Astrocyte (in vitro differentiated cells and primary cell): ENCODE measurements around the gene ADSS1. TPM values are rescaled to one million over a fixed set of nuclear protein-coding genes. Genes with fewer than 3 reads are reported as not detected.
A peak's percentile ranks its signal among the peaks of the same experiment; 100 is the strongest.

Experiments
- DNase-seq: peaks from one replicate; pipeline ENCODE4 v3.0.0-alpha.2; 2010; ENCODE audit warnings: low read depth
- FAIRE-seq: peaks from 2 replicates; lab custom pipeline; 2011; peaks lifted over from hg19 to GRCh38; lab: Jason Lieb, UNC
- H2AFZ ChIP-seq: 2 replicates; pipeline ENCODE4 v1.6.0; 2012; ENCODE audit warnings: low read depth, low read length, inconsistent platforms
- H3K27ac ChIP-seq: 2 replicates; pipeline ENCODE4 v1.5.1; 2011; ENCODE audit warnings: low read depth, low read length, inconsistent platforms
- H3K27me3 ChIP-seq: 2 replicates; pipeline ENCODE4 v1.6.0; 2011; ENCODE audit warnings: low read length, inconsistent platforms; ENCODE audit not compliant: insufficient read depth
- H3K36me3 ChIP-seq: 2 replicates; pipeline ENCODE4 v1.5.1; 2011; ENCODE audit warnings: low read length, inconsistent platforms; ENCODE audit not compliant: insufficient read depth
- H3K4me1 ChIP-seq: 2 replicates; pipeline ENCODE4 v1.5.1; 2011; ENCODE audit warnings: low read length, inconsistent platforms; ENCODE audit not compliant: insufficient read depth
- H3K4me2 ChIP-seq: 2 replicates; pipeline ENCODE4 v1.6.0; 2012; ENCODE audit warnings: low read length, inconsistent platforms
- H3K4me3 ChIP-seq: 2 replicates; pipeline ENCODE4 v1.5.1; 2011; ENCODE audit warnings: low read depth, mild to moderate bottlenecking, low read length, inconsistent platforms; ENCODE audit not compliant: insufficient read depth
- H3K79me2 ChIP-seq: 2 replicates; pipeline ENCODE4 v1.6.0; 2012; ENCODE audit warnings: mild to moderate bottlenecking, low read length, inconsistent platforms; ENCODE audit not compliant: insufficient read depth
- H3K9ac ChIP-seq: 2 replicates; pipeline ENCODE4 v1.6.0; 2012; ENCODE audit warnings: mild to moderate bottlenecking, low read length, inconsistent platforms
- H3K9me3 ChIP-seq: 2 replicates; pipeline ENCODE4 v1.5.1; 2012; ENCODE audit warnings: low read depth, mild to moderate bottlenecking, low read length, inconsistent platforms; ENCODE audit not compliant: insufficient read depth
- H4K20me1 ChIP-seq: 2 replicates; pipeline ENCODE4 v1.6.0; 2012; ENCODE audit warnings: low read length, inconsistent platforms; ENCODE audit not compliant: insufficient read depth
- H3K27ac Mint-ChIP-seq: one replicate; pipeline ENCODE4 v1.8.0; 2021; ENCODE audit warnings: mild to moderate bottlenecking, mixed read lengths; ENCODE audit not compliant: unreplicated experiment
- H3K27me3 Mint-ChIP-seq: one replicate; pipeline ENCODE4 v1.8.0; 2021; ENCODE audit warnings: low read depth, mixed read lengths; ENCODE audit not compliant: unreplicated experiment
- H3K36me3 Mint-ChIP-seq: one replicate; pipeline ENCODE4 v1.8.0; 2021; ENCODE audit warnings: low read depth, mixed read lengths; ENCODE audit not compliant: unreplicated experiment
- H3K4me1 Mint-ChIP-seq: one replicate; pipeline ENCODE4 v1.8.0; 2021; ENCODE audit warnings: low read depth, mixed read lengths; ENCODE audit not compliant: unreplicated experiment
- H3K4me3 Mint-ChIP-seq: one replicate; pipeline ENCODE4 v1.8.0; 2021; ENCODE audit warnings: mild to moderate bottlenecking, moderate library complexity, mixed read lengths; ENCODE audit not compliant: unreplicated experiment
- H3K9me3 Mint-ChIP-seq: one replicate; pipeline ENCODE4 v1.8.0; 2021; ENCODE audit warnings: mild to moderate bottlenecking, mixed read lengths; ENCODE audit not compliant: unreplicated experiment
- EZH2 ChIP-seq: IDR thresholded peaks from 2 replicates; pipeline ENCODE4 v1.6.1; 2012; ENCODE audit warnings: mild to moderate bottlenecking, low read length, inconsistent platforms; ENCODE audit not compliant: insufficient read depth
- total RNA-seq: library from RNA; stranded (reverse); gene quantifications from 2 replicates; pipeline ENCODE4 v1.2.1, GENCODE V29; 2021
- TF ChIP-seq, protein P1 (sequence below): IDR thresholded peaks from 2 replicates; pipeline ENCODE4 v1.5.1; 2011; ENCODE audit warnings: low read depth, mild to moderate bottlenecking, inconsistent platforms, low read length, moderate library complexity; ENCODE audit not compliant: insufficient read depth

ADSS1 gene
- total RNA-seq, 1 donor from 2014 or later, result 4.4 TPM

- no peaks in the 10 kb centered on the region for H3K27me3 Mint-ChIP-seq
- Histone ChIP-seq H4K20me1 (peaks cover 67% of the 10 kb centered on the region), H2AFZ (no peak overlapping the region), H3K27ac (no peak overlapping the region), H3K9me3 (no peaks in the 10 kb centered on the region), H3K27me3 (peaks cover 2% of the 10 kb centered on the region), H3K36me3 (no peaks in the 10 kb centered on the region), H3K4me3 (peak overlapping the region; percentile 87), H3K9ac (peak overlapping the region; percentile 89), H3K4me2 (peak overlapping the region; percentile 98), H3K4me1 (peaks cover 17% of the 10 kb centered on the region), H3K79me2 (peaks cover 70% of the 10 kb centered on the region)
- H3K27ac Mint-ChIP-seq, result peak overlapping the region; percentile 18
- DNase-seq (no peak), FAIRE-seq (no peak)
- peaks cover 5% of the 10 kb centered on the region for H3K36me3 Mint-ChIP-seq
- H3K9me3 Mint-ChIP-seq, result no peaks in the 10 kb centered on the region
- H3K4me3 Mint-ChIP-seq, result peak overlapping the region; percentile 95
- peaks cover 17% of the 10 kb centered on the region for H3K4me1 Mint-ChIP-seq
- TF ChIP-seq, protein P1, sequence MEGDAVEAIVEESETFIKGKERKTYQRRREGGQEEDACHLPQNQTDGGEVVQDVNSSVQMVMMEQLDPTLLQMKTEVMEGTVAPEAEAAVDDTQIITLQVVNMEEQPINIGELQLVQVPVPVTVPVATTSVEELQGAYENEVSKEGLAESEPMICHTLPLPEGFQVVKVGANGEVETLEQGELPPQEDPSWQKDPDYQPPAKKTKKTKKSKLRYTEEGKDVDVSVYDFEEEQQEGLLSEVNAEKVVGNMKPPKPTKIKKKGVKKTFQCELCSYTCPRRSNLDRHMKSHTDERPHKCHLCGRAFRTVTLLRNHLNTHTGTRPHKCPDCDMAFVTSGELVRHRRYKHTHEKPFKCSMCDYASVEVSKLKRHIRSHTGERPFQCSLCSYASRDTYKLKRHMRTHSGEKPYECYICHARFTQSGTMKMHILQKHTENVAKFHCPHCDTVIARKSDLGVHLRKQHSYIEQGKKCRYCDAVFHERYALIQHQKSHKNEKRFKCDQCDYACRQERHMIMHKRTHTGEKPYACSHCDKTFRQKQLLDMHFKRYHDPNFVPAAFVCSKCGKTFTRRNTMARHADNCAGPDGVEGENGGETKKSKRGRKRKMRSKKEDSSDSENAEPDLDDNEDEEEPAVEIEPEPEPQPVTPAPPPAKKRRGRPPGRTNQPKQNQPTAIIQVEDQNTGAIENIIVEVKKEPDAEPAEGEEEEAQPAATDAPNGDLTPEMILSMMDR, result no peak
- no peak for TF ChIP-seq EZH2
These were observed 69.1 kb downstream of the ADSS1 start for GRCh38 chr14:104792945-104793702.

DNA sequence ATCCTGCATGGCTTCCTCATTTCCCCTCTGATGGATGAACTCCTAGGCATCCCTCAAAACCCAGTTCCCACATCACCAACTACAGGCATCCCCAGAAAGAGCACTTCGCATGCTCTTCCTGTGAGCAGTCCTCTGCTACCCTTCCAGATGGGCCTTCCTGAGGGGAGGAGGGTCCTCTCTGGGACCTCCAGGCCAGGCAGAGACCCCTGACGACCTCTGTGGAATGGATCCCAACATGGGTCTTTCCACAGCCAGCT is 69.6 kb downstream of the ADSS1 start:
- H3K27ac ChIP-seq, result no peak overlapping the region
- FAIRE-seq, result no peak
- peaks cover 17% of the 10 kb centered on the region for H3K4me1 ChIP-seq
- peak overlapping the region; percentile 89 for H3K9ac ChIP-seq
- H3K4me1 Mint-ChIP-seq, result peaks cover 17% of the 10 kb centered on the region
- peak overlapping the region; percentile 87 for H3K4me3 ChIP-seq
- peaks cover 3% of the 10 kb centered on the region for H3K27me3 ChIP-seq
- no peak overlapping the region for H3K27ac Mint-ChIP-seq
- H3K9me3 ChIP-seq, result no peaks in the 10 kb centered on the region
- peaks cover 5% of the 10 kb centered on the region for H3K36me3 Mint-ChIP-seq
- no peaks in the 10 kb centered on the region for H3K9me3 Mint-ChIP-seq
- H3K27me3 Mint-ChIP-seq, result no peaks in the 10 kb centered on the region
- H3K79me2 ChIP-seq, result peaks cover 65% of the 10 kb centered on the region
- no peak overlapping the region for H2AFZ ChIP-seq
- peak overlapping the region; percentile 98 for H3K4me2 ChIP-seq
- DNase-seq, result no peak
- peaks cover 62% of the 10 kb centered on the region for H4K20me1 ChIP-seq
- H3K36me3 ChIP-seq, result no peaks in the 10 kb centered on the region
- no peak for TF ChIP-seq EZH2
- TF ChIP-seq, protein P1, result no peak
- peak overlapping the region; percentile 95 for H3K4me3 Mint-ChIP-seq

GRCh38 chr14:104794099-104794498 is 70.1 kb downstream of the ADSS1 start:
- H3K36me3 ChIP-seq, result no peaks in the 10 kb centered on the region
- peaks cover 57% of the 10 kb centered on the region for H4K20me1 ChIP-seq
- peaks cover 3% of the 10 kb centered on the region for H3K27me3 ChIP-seq
- H3K9ac ChIP-seq, result peak overlapping the region; percentile 89
- no peaks in the 10 kb centered on the region for H3K9me3 ChIP-seq
- peaks cover 17% of the 10 kb centered on the region for H3K4me1 ChIP-seq
- Mint-ChIP-seq H3K4me3 (peak overlapping the region; percentile 95), H3K36me3 (peaks cover 5% of the 10 kb centered on the region), H3K27ac (peak overlapping the region; percentile 85), H3K9me3 (no peaks in the 10 kb centered on the region), H3K4me1 (peaks cover 19% of the 10 kb centered on the region), H3K27me3 (no peaks in the 10 kb centered on the region)
- no peak for FAIRE-seq
- TF ChIP-seq, protein P1, result no peak
- no peak for TF ChIP-seq EZH2
- H2AFZ ChIP-seq, result no peak overlapping the region
- H3K4me3 ChIP-seq, result peak overlapping the region; percentile 87
- peaks cover 60% of the 10 kb centered on the region for H3K79me2 ChIP-seq
- DNase-seq, result peak; percentile 47
- peak overlapping the region; percentile 98 for H3K4me2 ChIP-seq
- peak overlapping the region; percentile 58 for H3K27ac ChIP-seq
